ENCODE results near the gene ATP8B2.
A peak's percentile ranks its signal among the peaks of the same experiment; 100 is the strongest.
"Not testable (repeated sequence)": the region's sequence is repeated elsewhere in the genome, so short reads cannot be mapped to it uniquely, and the experiment has no call there.

ATP8B2 gene

GRCh38 chr1:154346276-154346917 lies 21.1 kb downstream of the ATP8B2 start:
- no peak overlapping the region for H3K4me3 ChIP-seq (ENCODE audit: low read depth, low read length)

GRCh38 chr1:154347961-154348360 lies 22.6 kb downstream of the ATP8B2 start:
- H3K4me3 ChIP-seq (ENCODE audit: low read depth, low read length): no peak overlapping the region

- no peak overlapping the region for H3K4me3 ChIP-seq (ENCODE audit: low read depth, low read length)
These were observed 23.2 kb downstream of the ATP8B2 start for GRCh38 chr1:154348429-154349076.

- H3K4me3 ChIP-seq (ENCODE audit: low read depth, low read length): no peak overlapping the region
These were observed 23.8 kb downstream of the ATP8B2 start for GRCh38 chr1:154349121-154349520.

GRCh38 chr1:154350383-154350782 lies 25.1 kb downstream of the ATP8B2 start:
- no peak overlapping the region for H3K4me3 ChIP-seq (ENCODE audit: low read depth, low read length)

GRCh38 chr1:154351363-154352068 lies 26.2 kb downstream of the ATP8B2 start:
- H3K4me3 ChIP-seq (ENCODE audit: low read depth, low read length): no peak overlapping the region

GRCh38 chr1:154352245-154352580 lies 26.9 kb downstream of the ATP8B2 start:
- peak overlapping the region; percentile 53 for H3K4me3 ChIP-seq (ENCODE audit: low read depth, low read length)

- peak overlapping the region; percentile 53 for H3K4me3 ChIP-seq (ENCODE audit: low read depth, low read length)
These were observed 27.5 kb downstream of the ATP8B2 start for GRCh38 chr1:154352581-154353459.

GRCh38 chr1:154353460-154353904 lies 28.2 kb downstream of the ATP8B2 start:
- no peak overlapping the region for H3K4me3 ChIP-seq (ENCODE audit: low read depth, low read length)

- no peak overlapping the region for H3K4me3 ChIP-seq (ENCODE audit: low read depth, low read length)
These were observed 28.6 kb downstream of the ATP8B2 start for GRCh38 chr1:154353966-154354365.

GRCh38 chr1:154358519-154358918 lies 33.2 kb downstream of the ATP8B2 start:
- no peak overlapping the region for H3K4me3 ChIP-seq (ENCODE audit: low read depth, low read length)

- H3K4me3 ChIP-seq (ENCODE audit: low read depth, low read length): no peak overlapping the region
These were observed 35.0 kb downstream of the ATP8B2 start for GRCh38 chr1:154360288-154360687.

GRCh38 chr1:154360881-154361280 lies 35.6 kb downstream of the ATP8B2 start:
- H3K4me3 ChIP-seq (ENCODE audit: low read depth, low read length): not testable (repeated sequence)

- no peak overlapping the region for H3K4me3 ChIP-seq (ENCODE audit: low read depth, low read length)
These were observed 36.0 kb downstream of the ATP8B2 start for GRCh38 chr1:154361357-154361756.

GRCh38 chr1:154371436-154371835 lies 46.1 kb downstream of the ATP8B2 start:
- H3K4me3 ChIP-seq (ENCODE audit: low read depth, low read length): no peak overlapping the region

- not testable (repeated sequence) for H3K4me3 ChIP-seq (ENCODE audit: low read depth, low read length)
These were observed 48.5 kb downstream of the ATP8B2 start for GRCh38 chr1:154373777-154374357.

GRCh38 chr1:154379301-154379700 lies 54.0 kb downstream of the ATP8B2 start:
- H3K4me3 ChIP-seq (ENCODE audit: low read depth, low read length): no peak overlapping the region

GRCh38 chr1:154384650-154385489 lies 59.5 kb downstream of the ATP8B2 start:
- H3K4me3 ChIP-seq (ENCODE audit: low read depth, low read length): no peak overlapping the region

GRCh38 chr1:154386643-154387352 lies 61.5 kb downstream of the ATP8B2 start:
- no peak overlapping the region for H3K4me3 ChIP-seq (ENCODE audit: low read depth, low read length)

All from iPS-11a (cell line).